GM19035 (cell line): Measurements from ENCODE around the gene TSPO2.
A peak's percentile ranks its signal among the peaks of the same experiment; 100 is the strongest.
"Not testable (repeated sequence)": the region's sequence is repeated elsewhere in the genome, so short reads cannot be mapped to it uniquely, and the experiment has no call there.

ENCODE experiments used
- ATAC-seq: cut with Tn5 transposase; IDR thresholded peaks from one replicate; pipeline ENCODE4 v1.9.1; 2021; ENCODE audit not compliant: unreplicated experiment

The TSPO2 gene

GRCh38 chr6:41042226-41043055 lies at the start of gene TSPO2:
TSPO2 (plus strand) TSS chr6:41042467; CDS start chr6:41042986, 519 bp downstream.
- no peak for ATAC-seq

- ATAC-seq: no peak
Observed at GRCh38 chr6:40992746-40993145, 49.5 kb upstream of the TSPO2 start.

GRCh38 chr6:40996591-40997233 lies 45.6 kb upstream of the TSPO2 start:
- no peak for ATAC-seq

- no peak for ATAC-seq
Observed at GRCh38 chr6:40997234-40997957, 44.9 kb upstream of the TSPO2 start.

- no peak for ATAC-seq
Observed at GRCh38 chr6:40998661-40999060, 43.6 kb upstream of the TSPO2 start.

- ATAC-seq: no peak
Observed at GRCh38 chr6:40999569-40999968, 42.7 kb upstream of the TSPO2 start.

- ATAC-seq: no peak
Observed at GRCh38 chr6:41000248-41000647, 42.0 kb upstream of the TSPO2 start.

- no peak for ATAC-seq
Observed at GRCh38 chr6:41002168-41002567, 40.1 kb upstream of the TSPO2 start.

- peak; percentile 65 for ATAC-seq
Observed at GRCh38 chr6:41006217-41006616, 36.0 kb upstream of the TSPO2 start.

- not testable (repeated sequence) for ATAC-seq
Observed at GRCh38 chr6:41006980-41007379, 35.3 kb upstream of the TSPO2 start.

- no peak for ATAC-seq
Observed at GRCh38 chr6:41008011-41008410, 34.3 kb upstream of the TSPO2 start.

GRCh38 chr6:41009669-41010068 lies 32.6 kb upstream of the TSPO2 start:
- ATAC-seq: no peak

GRCh38 chr6:41011673-41012072 lies 30.6 kb upstream of the TSPO2 start:
- no peak for ATAC-seq

GRCh38 chr6:41013466-41014153 lies 28.7 kb upstream of the TSPO2 start:
- no peak for ATAC-seq

GRCh38 chr6:41014780-41015179 lies 27.5 kb upstream of the TSPO2 start:
- no peak for ATAC-seq

GRCh38 chr6:41015860-41016259 lies 26.4 kb upstream of the TSPO2 start:
- ATAC-seq: not testable (repeated sequence)

GRCh38 chr6:41017663-41018062 lies 24.6 kb upstream of the TSPO2 start:
- no peak for ATAC-seq

GRCh38 chr6:41021832-41022231 lies 20.4 kb upstream of the TSPO2 start:
- ATAC-seq: no peak

GRCh38 chr6:41022294-41022693 lies 20.0 kb upstream of the TSPO2 start:
- ATAC-seq: no peak

GRCh38 chr6:41023114-41023513 lies 19.2 kb upstream of the TSPO2 start:
- ATAC-seq: no peak

- ATAC-seq: no peak
Observed at GRCh38 chr6:41025966-41026530, 16.2 kb upstream of the TSPO2 start.
